Prostate gland (tissue), 2 donors: ENCODE data around the gene PRKCG. TPM values are rescaled to one million over a fixed set of nuclear protein-coding genes. Genes with fewer than 3 reads are reported as not detected.

Experiments used
- DNase-seq: peaks from one replicate; pipeline ENCODE4 v3.0.0-alpha.2; 2019; ENCODE audit warnings: low spot score
- H3K27ac ChIP-seq, 2 donors: fragments of 200-600 bp; sonication (generic); 2 replicates each; pipeline ENCODE4 v1.5.1; 2017 to 2019
- H3K27me3 ChIP-seq: fragments of 200-600 bp; sonication (generic); replicated peaks from 2 replicates; pipeline ENCODE4 v1.5.1; 2019; ENCODE audit not compliant: insufficient read depth
- H3K36me3 ChIP-seq, 2 donors: fragments of 200-600 bp; sonication (generic); 1 replicate in 1 of 2; 2 replicates in 1 of 2; pipeline versions ENCODE4 v1.5.1 to v1.8.1; 2017 to 2019
- H3K4me1 ChIP-seq: fragments of 200-600 bp; sonication (generic); replicated peaks from 2 replicates; pipeline ENCODE4 v1.5.1; 2019
- H3K4me3 ChIP-seq, 2 donors: fragments of 200-600 bp; sonication (generic); 2 replicates each; pipeline ENCODE4 v1.5.1; 2017 to 2019
- H3K9me3 ChIP-seq: fragments of 200-600 bp; sonication (generic); 2 replicates; pipeline ENCODE4 v1.5.1; 2017
- POLR2A ChIP-seq: fragments of 450-650 bp; IDR thresholded peaks from one replicate; pipeline ENCODE4 v1.6.1; 2016; ENCODE audit warnings: antibody characterized with exemption, mild to moderate bottlenecking
- POLR2AphosphoS5 ChIP-seq: sonication (generic); formaldehyde crosslinking; IDR thresholded peaks from one replicate; pipeline ENCODE4 v1.6.1; 2017; ENCODE audit warnings: antibody characterized with exemption
- WGBS: methylation state at CpG from one replicate; pipeline ENCODE4 v1.1.5; 2018; 5-methylcytosine and 5-hydroxymethylcytosine counted together
- intact Hi-C: fragments of 100-400 bp; cut with DNase I; formaldehyde crosslinking; loops from one replicate; pipeline ENCODE4 v1.14.2; 2022
- total RNA-seq, 2 donors: library from RNA; depleted of rRNA; stranded (reverse); fragments of >200 nt; gene quantifications; one replicate each; pipeline ENCODE4 v1.1.0, GENCODE V29; 2016
- TF ChIP-seq, protein P1 (sequence below), 4 experiments: fragments of 200-600 bp in 2 of 4; fragments of 450-650 bp in 2 of 4; sonication (generic) in 2 of 4; IDR thresholded peaks; 1 replicate in 3 of 4; 2 replicates in 1 of 4; pipeline ENCODE4 v1.5.1; 2016 to 2019; ENCODE audit warnings: antibody characterized with exemption in 4 of 4, mild to moderate bottlenecking in 2 of 4, moderate library complexity in 2 of 4

The PRKCG gene
- total RNA-seq, 2 donors from 2014 or later: 0.97 TPM; not detected in 1

DNA sequence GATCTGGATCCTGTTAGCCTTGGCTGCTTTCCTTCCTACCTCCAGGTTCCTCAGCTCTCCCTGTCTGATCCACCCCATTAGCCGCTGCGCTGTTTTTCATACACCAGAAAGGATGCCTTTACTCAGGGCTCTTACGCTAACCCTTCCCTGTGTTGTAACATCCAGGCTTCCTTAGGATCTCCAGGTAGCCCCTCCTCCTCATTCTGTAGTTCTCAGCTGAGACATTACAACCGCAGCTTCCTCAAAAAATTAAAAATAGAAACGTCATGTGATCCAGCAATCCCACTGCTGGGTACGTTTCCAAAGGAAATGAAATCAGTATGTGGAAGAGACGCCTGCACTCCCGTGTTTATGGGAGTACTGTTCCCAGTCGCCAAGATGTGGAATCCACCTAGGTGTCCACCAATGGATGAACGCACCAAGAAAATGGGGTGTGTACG lies 32.7 kb upstream of the PRKCG start:
- H3K4me1 ChIP-seq: no peaks in the 10 kb centered on the region
- no peaks in the 10 kb centered on the region for H3K27me3 ChIP-seq
- H3K4me3 ChIP-seq: no peak overlapping the region
- intact Hi-C loops: no loop called here
- DNase-seq: no peak
- no peak overlapping the region for H3K27ac ChIP-seq
- no peaks in the 10 kb centered on the region for H3K36me3 ChIP-seq
- H3K9me3 ChIP-seq: no peaks in the 10 kb centered on the region
- WGBS: 63% methylated on average over 11 of the region's 11 CpGs
- TF ChIP-seq, protein P1, sequence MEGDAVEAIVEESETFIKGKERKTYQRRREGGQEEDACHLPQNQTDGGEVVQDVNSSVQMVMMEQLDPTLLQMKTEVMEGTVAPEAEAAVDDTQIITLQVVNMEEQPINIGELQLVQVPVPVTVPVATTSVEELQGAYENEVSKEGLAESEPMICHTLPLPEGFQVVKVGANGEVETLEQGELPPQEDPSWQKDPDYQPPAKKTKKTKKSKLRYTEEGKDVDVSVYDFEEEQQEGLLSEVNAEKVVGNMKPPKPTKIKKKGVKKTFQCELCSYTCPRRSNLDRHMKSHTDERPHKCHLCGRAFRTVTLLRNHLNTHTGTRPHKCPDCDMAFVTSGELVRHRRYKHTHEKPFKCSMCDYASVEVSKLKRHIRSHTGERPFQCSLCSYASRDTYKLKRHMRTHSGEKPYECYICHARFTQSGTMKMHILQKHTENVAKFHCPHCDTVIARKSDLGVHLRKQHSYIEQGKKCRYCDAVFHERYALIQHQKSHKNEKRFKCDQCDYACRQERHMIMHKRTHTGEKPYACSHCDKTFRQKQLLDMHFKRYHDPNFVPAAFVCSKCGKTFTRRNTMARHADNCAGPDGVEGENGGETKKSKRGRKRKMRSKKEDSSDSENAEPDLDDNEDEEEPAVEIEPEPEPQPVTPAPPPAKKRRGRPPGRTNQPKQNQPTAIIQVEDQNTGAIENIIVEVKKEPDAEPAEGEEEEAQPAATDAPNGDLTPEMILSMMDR (IDR thresholded peaks at IDR 0.05): no peak
- no peak for TF ChIP-seq POLR2AphosphoS5

DNA sequence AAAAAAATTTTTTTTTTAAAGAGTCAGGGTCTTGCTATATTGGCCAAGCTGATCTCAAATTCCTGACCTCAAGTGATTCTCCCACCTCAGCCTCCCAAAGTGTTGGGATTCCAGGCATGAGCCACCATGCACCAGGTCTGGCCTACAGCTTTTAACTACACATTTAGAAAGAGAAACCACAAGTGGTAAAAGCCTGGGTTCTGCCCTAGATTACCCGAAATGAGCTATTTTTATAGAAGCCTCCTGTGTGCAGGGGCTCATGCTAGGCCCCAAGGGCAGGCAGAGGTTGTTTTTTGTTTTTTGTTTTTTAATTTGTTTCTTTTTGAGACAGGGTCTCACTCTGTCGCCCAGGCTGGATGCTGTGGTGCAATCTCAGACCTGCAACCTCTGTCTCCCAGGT lies 28.3 kb upstream of the PRKCG start:
- WGBS: 92% methylated on average over 2 of the region's 2 CpGs
- no peak overlapping the region for H3K4me3 ChIP-seq
- no peak for DNase-seq
- intact Hi-C loops: no loop called here
- H3K36me3 ChIP-seq: no peaks in the 10 kb centered on the region
- no peaks in the 10 kb centered on the region for H3K9me3 ChIP-seq
- H3K27ac ChIP-seq: no peak overlapping the region
- TF ChIP-seq POLR2A: no peak
- TF ChIP-seq, protein P1 (IDR thresholded peaks at IDR 0.05): no peak
- no peak for TF ChIP-seq POLR2AphosphoS5
- no peaks in the 10 kb centered on the region for H3K4me1 ChIP-seq
- H3K27me3 ChIP-seq: no peaks in the 10 kb centered on the region

DNA sequence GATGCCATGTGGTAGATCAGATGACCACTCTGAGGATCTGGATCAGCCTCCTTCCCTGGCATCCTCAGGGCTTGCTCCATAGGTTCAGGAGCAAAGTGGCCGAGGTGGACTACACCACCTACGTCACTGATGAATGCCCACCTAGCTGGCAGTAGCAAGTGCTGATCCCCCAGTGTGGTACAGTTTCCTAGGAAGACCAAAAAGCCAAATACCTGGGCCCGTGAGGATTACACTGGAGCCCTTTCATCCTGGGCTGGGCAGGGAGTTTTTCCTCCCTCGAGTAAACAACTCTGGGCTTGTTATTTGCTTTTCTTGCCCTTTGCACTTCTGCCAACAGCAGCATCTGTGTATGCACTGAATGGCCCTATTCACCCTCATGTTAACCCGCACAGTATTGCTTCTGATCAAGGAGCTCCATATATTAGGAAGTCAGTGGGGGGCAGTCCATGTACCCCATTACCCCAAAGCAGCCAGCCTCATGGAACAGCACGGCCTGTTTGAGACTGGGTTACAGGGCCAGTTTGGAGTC lies 17.6 kb upstream of the PRKCG start:
- Histone ChIP-seq H3K9me3 (no peaks in the 10 kb centered on the region), H3K4me1 (no peaks in the 10 kb centered on the region), H3K4me3 (no peak overlapping the region), H3K27ac (no peak overlapping the region), H3K27me3 (no peaks in the 10 kb centered on the region), H3K36me3 (no peaks in the 10 kb centered on the region)
- 69% methylated on average over 6 of the region's 6 CpGs for WGBS
- DNase-seq: no peak
- TF ChIP-seq POLR2AphosphoS5: no peak
- TF ChIP-seq, protein P1 (IDR thresholded peaks at IDR 0.05): no peak
- TF ChIP-seq POLR2A: no peak
- intact Hi-C loops: loop anchor here (10.0 kb wide), 1 partner anchor 270 kb away; the partner anchor contains the start of gene CNOT3

DNA sequence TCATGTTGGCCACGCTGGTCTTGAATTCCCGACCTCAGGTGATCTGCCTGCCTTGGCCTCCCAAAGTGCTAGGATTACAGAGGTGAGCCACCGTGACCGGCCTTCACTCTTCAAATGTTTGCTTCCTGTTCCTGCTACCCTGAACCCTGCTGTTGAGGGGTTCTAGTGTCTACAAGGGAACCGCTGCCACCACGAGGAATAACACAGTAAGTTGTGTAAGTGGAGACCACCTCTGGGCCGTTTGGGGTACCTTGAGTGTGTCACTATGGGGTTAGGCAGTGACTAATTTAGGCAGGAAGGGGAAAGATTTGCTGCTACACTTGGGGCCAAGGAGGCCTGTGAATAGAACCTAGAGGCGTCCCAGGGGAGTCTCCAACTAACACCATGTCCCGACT lies 16.5 kb upstream of the PRKCG start:
- Histone ChIP-seq H3K4me3 (no peak overlapping the region), H3K36me3 (no peaks in the 10 kb centered on the region), H3K27ac (no peak overlapping the region), H3K27me3 (no peaks in the 10 kb centered on the region), H3K4me1 (no peaks in the 10 kb centered on the region), H3K9me3 (no peaks in the 10 kb centered on the region)
- intact Hi-C loops: loop anchor here (10.0 kb wide), 1 partner anchor 269 kb away; the partner anchor contains the start of gene CNOT3
- WGBS: 69% methylated on average over 9 of the region's 9 CpGs
- TF ChIP-seq, protein P1 (IDR thresholded peaks at IDR 0.05): no peak
- TF ChIP-seq POLR2A (no peak), POLR2AphosphoS5 (no peak)
- no peak for DNase-seq
